Limb (tissue), 2 donors: ENCODE results near the gene SPG11.
"Not testable (repeated sequence)": the region's sequence is repeated elsewhere in the genome, so short reads cannot be mapped to it uniquely, and the experiment has no call there.

ENCODE experiments used
- DNase-seq, 2 donors: peaks; one replicate each; pipeline ENCODE4 v3.0.0-alpha.2; 2016; ENCODE audit errors: extremely low spot score in 2 of 2

The SPG11 gene

DNA sequence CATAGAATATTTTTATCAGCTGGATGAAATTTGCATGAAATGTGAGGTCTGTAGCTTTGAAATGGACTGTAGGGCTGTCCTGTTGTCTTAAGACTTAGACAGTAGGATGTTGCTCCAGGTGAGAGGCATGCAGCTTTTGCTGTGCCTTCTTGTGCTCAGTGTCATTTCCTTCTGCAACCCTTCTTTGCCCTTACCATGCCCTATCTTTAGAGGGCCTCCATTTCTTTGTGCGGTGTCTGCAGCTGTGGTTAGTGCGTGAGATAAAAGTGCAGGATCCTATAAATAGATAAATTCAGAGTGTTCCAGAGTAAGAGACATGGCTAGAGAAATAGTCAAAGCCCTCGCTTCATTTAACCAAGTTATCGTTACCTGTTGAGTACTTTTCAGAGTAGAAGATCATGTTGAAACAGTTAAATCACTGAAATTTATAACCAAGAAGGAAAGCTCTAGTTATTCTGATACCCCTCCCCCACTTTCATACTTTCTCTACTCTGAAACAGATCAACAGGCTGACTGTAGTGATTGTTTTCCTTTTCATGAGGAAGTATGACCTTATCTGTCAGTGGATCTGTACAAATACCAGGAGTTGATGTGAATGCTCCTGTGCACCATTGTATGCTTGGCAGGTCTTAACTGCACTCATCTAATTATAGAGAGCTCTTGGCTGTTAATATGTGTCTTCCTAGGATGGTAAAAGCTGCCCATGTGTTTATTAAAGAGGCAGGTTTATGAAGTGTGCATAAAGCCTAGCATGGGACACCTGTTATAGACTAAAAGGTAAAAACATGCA is 108.3 kb downstream of the SPG11 start:
- DNase-seq: no peak

DNA sequence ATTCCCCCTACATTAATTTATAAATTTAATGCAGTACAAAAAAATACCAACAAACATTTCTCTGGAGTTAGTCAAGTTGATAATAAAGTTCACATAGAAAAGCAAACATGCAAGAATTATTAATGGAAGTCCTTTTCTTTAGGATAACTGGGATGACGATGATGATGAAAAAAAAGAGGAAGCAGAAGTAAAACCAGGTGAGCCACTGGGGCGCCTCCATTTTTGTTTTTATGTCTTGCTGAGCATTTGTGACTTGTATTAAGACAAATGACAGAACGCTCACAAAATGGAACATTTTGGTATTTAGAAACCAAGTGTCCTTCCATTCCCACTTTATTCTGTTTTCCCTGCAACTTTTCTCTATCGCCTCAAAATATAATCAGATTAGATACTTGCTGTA is 112.7 kb downstream of the SPG11 start:
- DNase-seq: no peak

DNA sequence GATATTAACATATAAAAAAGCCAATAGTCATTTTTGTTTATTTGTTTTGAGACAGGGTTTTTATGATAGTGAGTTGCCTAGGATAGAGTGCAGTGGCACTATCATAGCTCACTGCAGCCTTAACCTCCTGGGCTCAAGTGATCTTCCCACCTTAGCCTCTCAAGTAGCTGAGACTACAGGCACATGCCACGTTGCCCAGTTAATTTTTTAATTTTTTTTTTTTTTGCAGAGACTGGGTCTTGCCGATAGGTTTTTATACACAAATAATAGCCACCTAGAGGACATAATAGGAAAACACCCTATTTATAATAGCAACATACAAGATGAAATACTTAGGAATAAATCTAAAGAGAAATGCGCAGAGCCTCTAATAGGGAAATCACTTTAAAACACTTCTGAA is 113.2 kb downstream of the SPG11 start:
- DNase-seq: no peak

DNA sequence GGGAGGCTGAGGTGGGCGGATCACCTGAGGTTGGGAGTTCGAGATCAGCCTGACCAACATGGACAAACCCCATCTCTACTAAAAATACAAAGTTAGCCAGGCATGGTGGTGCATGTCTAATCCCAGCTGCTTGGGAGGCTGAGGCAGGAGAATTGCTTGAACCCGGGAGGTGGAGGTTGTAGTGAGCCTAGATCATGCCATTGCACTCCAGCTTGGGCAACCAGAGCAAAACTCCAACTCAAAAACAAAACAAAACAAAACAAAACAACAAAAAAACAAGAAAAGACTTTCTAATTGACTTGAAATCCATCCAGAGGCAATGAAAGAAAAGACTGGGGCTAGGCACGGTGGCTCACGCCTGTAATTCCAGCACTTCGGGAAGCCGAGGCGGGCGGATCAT is 114.3 kb downstream of the SPG11 start:
- DNase-seq: not testable (repeated sequence)

DNA sequence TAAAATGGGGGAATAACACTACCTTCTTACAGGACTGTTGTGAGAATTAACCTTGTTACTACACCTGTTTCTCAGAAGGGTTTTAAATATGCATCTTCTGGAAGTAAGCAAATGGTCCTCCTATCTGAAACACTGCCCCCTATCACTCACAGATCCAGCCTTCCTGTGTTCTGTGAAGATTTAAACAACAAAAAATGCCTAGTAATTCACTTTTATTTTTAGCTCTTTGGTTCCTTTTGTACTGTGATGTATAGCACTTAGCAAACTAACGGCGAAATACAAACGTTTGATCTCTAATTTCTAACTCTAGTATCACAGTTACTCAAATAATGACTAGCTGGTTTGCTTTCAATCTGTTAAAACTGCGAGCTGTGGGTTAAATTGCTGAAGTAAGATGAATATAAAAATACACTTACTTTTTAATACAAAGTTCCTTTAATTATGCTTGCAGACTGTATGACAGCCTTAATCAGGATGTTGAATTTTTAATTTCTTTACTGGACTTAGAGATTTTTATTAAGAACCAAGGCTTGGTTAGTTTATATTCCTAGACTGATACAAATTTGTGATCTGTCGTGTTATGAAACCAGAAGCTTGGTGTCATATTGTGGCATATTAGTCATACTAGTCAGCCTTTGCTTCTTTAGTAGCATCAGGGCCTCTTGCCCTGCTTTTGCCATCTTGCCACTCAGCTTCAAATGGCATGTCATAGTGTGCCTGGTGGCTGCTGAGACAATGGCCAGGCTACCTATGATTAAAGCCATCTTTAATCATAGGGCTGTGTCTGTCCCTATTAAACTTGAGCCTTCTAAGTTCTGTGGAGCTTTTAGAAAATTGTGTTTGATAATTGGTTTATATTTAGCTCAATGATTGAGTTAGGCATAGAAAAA is 117.3 kb downstream of the SPG11 start:
- DNase-seq: no peak

DNA sequence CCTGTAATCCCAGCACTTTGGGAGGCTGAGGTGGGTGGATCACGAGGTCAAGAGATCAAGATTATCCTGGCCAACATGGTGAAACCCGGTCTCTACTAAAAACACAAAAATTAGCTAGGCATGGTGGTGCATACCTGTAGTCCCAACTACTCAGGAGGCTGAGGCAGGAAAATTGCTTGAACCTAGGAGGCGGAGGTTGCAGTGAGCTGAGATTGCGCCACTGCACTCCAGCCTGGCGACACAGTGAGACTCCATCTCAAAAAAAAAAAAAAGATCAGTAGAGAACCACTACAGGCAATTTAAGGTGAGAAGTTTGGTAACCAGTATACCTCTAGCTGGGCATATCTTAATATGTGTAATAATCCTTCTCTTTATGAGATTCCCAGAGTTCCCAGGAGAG is 118.7 kb downstream of the SPG11 start:
- not testable (repeated sequence) for DNase-seq

DNA sequence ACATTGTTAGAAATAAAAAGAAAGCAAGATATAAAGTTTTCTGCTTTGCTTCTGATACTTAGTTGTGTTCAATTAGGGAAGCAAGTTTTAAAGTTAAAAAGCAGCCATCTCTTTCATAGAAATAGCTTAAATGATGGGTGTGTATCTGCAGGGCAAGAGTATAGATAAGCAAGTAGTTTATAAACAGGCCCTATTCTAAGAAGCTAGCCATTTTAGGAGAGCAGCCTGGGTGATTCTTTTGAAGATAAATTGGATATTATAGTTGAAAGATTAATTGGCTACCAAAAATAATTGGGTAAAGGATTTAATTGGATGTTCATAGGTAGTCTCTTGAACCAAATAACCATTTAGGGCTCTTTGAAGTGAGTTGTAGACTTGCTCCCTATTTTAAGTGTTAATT is 120.9 kb downstream of the SPG11 start:
- DNase-seq: no peak

DNA sequence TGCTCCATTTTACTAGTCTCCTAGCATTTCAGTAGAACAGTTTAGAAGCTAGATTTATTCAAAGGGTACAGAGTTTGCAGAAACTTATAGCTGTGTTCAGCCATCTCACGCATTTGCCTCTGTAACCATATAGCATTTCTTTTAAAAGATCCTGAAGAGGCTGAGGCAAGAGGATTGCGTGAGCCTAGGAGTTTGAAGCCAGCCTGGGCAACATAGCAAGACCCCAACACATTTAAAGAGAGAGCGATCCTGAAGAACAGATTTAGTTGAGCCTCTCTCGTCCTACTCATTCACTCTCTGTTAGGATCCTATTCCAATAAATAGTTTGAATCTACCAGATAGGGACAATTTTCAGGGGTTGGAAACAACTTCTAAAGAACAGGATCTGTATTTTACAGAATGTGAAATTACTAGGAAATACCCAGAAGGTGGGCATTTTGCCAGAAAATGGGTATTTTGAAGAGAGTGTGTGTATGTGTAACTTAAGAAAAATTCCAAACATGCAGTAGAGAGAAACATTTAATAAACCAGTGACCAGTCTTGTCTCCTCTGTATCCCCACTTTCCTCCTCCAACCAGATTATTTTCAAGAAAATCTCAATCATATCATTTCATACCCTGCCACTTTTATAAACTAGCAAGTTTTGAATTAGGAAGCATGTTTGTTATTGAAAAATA is 122.0 kb downstream of the SPG11 start:
- DNase-seq: no peak

DNA sequence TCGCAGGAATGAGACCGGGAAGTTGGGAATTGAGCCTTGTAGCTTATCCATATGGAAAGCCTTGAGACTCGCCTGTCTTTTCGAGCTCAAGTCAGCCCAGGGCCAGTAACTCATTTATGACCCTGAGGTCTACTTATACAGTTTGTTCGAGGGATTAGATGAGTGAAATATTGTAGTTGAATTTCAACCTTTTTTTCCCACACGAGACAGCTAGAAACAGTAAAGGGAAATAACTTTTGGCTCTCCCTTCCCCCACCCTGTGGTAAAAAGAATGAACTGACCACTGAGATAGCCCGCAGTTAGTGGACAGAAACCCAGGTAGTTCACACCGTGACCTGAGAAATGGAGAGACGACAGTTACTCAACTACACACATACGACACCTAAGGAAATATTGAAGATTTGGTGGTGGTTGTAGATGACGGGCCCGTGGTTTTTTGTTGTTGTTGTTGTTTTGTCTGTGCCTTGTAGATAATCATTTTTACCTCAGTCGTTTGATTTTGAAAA is 125.7 kb downstream of the SPG11 start:
- no peak for DNase-seq

DNA sequence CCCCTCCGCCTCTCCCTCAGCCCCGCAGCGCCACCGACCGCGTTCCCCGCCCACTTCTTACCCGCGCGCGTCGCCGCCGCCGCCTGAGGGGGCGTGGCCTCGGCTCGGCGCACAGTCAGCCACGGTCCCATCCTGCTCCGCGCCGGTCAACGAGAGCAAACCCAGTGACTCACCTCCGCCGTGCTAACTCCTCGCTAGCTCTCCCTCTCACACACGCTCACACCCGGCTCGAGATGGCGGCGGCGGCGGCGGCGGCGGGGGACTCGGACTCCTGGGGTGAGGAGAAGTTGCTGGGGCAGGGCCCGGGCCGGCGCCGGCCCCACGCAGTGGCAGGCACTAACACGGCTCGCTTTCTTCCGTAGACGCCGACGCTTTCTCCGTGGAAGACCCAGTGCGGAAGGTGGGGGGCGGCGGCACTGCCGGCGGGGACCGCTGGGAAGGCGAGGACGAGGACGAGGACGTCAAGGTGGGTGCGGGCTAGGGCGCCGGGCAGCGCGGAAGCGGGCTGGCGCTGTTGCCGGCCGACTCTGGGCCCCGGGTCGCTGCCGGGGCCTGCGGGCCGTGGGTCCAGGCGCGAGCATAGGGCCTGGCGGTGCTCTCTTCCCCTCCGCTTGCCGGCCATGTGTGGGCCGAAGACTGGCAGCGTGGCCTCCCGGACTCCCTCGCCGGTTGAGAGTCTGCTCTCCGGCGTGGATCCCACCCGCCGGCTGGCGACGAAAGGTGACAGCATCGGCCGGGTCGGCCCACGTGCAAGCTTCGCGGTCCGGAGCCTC is 126.3 kb downstream of the SPG11 start, which contains the start of gene EIF3J:
Gene EIF3J (plus strand): TSS at position 186 of the 773 bp plus-strand sequence. CDS start 48 bp downstream, at position 234.
- peak; percentile 96 to 97 for DNase-seq

DNA sequence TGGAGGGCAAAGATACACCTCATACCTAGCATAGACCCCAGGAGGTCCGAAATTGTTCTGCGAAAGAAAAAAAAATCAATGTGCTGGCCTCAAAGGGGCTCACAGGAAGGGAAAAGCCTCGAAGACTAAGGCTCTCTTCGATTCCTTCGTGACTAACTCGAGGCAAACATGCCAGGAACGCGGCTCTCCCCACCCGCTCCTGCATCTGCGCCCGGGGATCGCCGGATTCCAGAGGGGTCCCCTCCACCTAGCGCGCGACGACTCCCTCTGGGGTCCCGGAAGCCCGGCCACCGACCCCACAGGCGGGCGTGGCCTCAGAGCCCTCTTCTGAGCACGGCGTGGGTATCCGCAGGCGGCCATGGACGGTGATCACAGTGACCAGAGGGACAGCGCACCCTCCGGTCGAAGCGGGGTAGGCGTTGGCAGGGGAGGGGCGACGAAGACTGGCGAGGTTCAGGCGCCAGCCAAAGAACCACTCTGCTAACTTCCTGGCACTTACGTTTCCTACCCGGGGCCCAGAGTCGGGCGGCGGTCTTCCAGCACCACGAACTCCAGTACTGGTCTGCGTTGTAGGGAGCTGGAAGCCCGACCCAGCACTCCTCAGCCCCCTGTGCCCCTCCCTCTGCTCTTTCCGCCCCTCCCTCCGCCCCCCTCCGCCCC is 127.0 kb downstream of the SPG11 start:
- DNase-seq: no peak

DNA sequence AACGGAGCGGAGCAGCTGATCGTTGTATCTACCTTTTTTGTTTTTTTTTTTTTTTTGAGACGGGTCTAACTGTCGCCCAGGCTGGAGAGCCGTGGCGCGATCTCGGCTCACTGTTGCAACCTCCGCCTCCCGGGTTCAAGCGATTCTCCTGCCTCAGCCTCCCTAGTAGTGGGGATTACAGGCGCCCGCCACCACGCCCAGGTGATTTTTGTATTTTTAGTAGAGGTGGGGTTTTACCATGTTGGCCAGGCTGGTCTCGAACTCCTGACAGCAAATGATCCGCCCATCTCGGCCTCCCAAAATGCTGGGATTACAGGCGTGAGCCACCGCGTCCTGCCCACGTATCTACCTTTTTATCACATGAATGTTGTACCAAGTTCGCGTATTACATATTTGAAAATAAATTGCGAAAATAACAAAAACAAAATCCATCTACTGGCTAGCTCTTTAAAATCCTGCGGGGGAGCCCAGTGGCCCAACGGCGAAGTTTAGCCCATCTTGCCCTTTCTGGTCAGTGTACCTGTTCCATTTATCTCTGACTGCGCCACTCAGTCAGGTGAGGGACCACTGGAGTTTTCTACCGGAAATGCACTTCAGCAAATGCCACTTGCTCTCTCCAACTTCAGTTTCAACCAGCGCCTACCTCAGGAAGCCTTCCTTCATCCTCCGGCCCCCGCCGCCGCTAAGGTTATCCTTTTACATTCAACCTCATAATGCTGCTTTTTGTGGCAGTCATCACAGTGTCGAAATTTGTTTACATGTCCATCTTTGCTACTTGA is 127.8 kb downstream of the SPG11 start:
- peak in 1 of 2 donors; percentile 49 for DNase-seq

DNA sequence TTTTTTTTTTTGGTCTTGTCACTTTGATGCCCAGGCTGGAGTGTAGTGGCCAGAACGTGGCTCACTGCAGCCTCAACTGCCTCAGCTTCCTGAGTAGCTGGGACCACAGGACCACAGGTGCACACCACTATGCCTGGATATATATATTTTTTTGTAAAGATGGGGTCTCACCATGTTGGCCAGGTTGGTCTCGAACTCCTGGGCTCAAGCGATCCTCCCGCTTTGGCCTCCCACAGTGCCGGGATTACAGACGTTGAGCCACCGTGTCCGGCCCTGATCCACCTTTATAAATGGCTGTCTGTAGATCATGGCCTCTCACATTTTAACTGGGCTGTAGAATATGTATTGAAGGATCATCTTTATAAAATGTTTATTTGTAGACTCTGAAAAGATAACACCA is 128.4 kb downstream of the SPG11 start:
- DNase-seq: no peak

DNA sequence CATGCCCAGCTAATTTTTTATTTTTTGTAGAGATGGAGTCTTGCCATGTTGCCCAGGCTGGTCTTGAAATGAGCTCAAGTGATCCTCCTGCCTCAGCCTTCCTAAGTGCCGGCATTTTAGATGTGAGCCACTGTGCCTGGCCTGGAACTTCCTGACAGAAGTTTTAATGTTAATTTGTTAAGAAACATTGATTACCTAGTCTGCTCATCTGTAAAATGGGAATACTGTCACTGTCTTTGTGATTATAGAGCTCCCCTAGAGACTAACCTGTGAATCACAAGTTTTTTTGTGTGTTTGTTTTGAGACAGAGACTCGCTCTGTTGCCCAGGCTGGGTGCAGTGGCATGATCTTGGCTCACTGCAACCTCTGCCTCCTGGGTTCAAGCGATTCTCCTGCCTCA is 130.8 kb downstream of the SPG11 start:
- DNase-seq: no peak

DNA sequence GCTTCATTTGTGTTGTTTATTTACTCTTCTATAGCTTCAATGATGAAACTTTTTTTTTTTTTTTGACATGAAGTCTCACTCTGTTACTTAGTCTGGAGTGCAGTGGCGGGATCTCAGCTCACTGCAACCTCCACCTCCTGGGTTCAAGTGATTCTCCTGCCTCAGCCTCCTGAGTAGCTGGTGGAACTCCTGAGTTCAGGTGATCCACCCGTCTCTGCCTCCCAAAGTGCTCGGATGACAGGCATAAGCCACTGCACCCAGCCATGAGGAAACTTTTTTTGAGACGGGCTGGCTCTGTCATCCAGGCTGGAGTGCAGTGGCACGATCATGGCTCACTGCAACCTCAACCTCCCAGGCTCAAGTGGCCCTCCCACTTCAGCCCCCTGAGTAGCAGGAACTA is 131.2 kb downstream of the SPG11 start:
- not testable (repeated sequence) for DNase-seq

DNA sequence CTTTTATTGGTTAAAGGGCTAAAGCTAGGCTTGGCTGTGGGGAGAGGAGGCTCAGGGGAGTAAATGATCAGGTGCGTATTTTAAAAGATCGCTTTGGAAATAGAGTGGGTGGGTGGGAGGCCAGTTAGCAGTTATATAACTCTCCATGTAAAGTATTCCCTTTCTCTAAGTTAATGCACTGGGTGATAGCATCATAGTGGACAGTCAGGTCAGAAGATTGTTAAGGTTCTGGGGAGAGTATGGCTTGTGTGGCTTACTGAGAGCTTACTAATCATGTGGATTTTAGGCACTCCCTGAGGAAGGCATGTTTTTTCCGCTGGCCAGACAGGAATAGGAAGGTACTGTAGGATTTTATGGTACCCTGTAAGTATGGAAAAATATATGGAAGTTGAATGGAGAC is 132.8 kb downstream of the SPG11 start:
- no peak for DNase-seq

DNA sequence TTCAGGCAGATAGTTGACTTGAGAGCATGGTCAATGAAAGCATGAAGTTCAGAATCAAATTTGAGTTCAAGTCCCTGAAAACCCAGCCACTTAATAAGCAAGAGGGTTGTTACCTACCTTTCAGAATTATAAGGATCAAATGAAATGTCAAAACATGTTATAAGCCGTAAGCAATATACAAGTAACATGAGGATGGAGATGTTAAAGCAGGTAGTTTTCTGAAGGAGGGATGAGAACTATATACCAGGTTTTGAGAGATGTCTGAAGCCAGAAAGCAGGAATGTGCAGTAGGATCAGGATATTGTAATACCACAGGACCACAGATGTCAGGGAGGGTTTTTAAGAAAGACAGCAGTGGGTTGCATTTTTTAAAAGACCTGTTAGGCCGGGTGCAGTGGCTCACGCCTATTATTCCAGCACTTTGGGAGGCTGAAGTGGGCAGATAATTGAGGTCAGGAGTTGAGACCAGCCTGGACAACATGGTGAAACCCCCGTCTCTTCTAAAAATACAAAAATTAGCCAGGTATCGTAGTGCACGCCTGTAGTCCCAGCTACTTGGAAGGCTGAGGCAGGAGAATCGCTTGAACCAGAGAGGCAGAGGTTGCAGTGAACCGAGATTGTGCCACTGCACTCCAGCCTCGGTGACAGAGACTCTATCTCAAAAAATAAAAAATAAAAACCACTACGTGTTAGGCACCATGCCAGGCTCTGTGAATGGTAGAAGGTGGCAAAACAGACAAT is 133.4 kb downstream of the SPG11 start:
- no peak for DNase-seq

DNA sequence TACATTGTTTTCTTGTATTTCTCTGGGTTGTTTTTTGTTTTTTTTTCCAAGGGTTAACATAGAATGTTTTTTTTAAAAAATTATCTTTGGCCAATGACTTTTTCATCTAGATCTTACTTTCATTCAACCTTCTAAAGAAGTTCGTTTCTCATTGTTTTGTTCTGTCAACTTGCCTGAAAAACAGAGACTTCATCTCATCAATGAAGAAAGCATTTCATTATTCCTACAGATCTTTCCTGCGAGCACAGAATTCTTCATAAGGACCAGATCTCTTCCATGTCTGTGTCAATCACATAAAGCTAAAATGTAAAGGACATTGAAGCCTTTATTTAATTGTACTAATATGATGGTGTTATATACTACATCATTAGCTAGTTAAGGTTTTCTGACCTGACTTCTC is 136.2 kb downstream of the SPG11 start:
- no peak for DNase-seq

DNA sequence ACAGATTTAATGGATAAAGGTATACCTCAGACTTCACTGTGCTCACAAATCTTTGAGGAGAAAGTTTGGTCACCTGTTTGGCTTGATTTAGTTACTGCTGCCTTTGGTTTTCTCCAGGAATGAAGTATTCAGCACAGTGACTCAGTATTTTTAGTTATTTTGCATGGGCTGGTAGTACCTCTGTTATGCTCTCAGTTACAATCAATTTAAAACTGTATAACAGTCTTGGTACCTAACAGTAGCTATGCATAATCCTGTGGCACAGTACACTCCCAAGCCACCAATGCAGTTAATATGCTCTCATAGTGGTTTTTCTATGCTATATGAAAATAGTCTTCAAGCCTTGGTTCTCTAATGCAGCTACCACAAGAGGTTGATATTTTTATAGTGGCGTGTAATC is 138.4 kb downstream of the SPG11 start:
- DNase-seq: no peak
